TTC549 (cell line): Measurements from ENCODE around the gene CACNB3.
A peak's percentile ranks its signal among the peaks of the same experiment; 100 is the strongest.

ENCODE experiments used
- FAIRE-seq: peaks from 2 replicates; lab custom pipeline; 2012; peaks lifted over from hg19 to GRCh38; lab: Jason Lieb, UNC

The CACNB3 gene

GRCh38 chr12:48788854-48789775 lies 29.2 kb upstream of the CACNB3 start, which contains the start of gene ADCY6:
TSS of gene ADCY6 (minus strand) at chr12:48789089. CDS start at chr12:48783434, 5,655 bp downstream.
- FAIRE-seq = no peak

- FAIRE-seq = no peak
Observed at GRCh38 chr12:48789858-48790326, 28.4 kb upstream of the CACNB3 start.

- no peak for FAIRE-seq
Observed at GRCh38 chr12:48793696-48794095, 24.6 kb upstream of the CACNB3 start.

- FAIRE-seq = no peak
Observed at GRCh38 chr12:48794870-48795269, 23.4 kb upstream of the CACNB3 start.

GRCh38 chr12:48795550-48796455 lies 22.5 kb upstream of the CACNB3 start:
- peak; percentile 89 for FAIRE-seq

- FAIRE-seq = no peak
Observed at GRCh38 chr12:48796976-48797375, 21.3 kb upstream of the CACNB3 start.

GRCh38 chr12:48800457-48800856 lies 17.8 kb upstream of the CACNB3 start:
- FAIRE-seq = no peak

GRCh38 chr12:48800971-48801370 lies 17.3 kb upstream of the CACNB3 start:
- no peak for FAIRE-seq

GRCh38 chr12:48803675-48804074 lies 14.6 kb upstream of the CACNB3 start:
- FAIRE-seq = no peak

- no peak for FAIRE-seq
Observed at GRCh38 chr12:48807981-48808380, 10.3 kb upstream of the CACNB3 start.

GRCh38 chr12:48810903-48811431 lies 7.3 kb upstream of the CACNB3 start:
- no peak for FAIRE-seq

- no peak for FAIRE-seq
Observed at GRCh38 chr12:48811437-48812090, 6.7 kb upstream of the CACNB3 start.

- no peak for FAIRE-seq
Observed at GRCh38 chr12:48812389-48812788, 5.9 kb upstream of the CACNB3 start.

GRCh38 chr12:48813465-48814261 lies 4.6 kb upstream of the CACNB3 start:
- FAIRE-seq = no peak

- FAIRE-seq = no peak
Observed at GRCh38 chr12:48814262-48815125, 3.8 kb upstream of the CACNB3 start.

- FAIRE-seq = no peak
Observed at GRCh38 chr12:48815126-48816110, 2.9 kb upstream of the CACNB3 start.

GRCh38 chr12:48816143-48816854 lies 2.0 kb upstream of the CACNB3 start:
- FAIRE-seq = no peak
